PC-3 (cell line): ENCODE measurements around the gene CFAP141. TPM values are rescaled to one million over a fixed set of nuclear protein-coding genes. Genes with fewer than 3 reads are reported as not detected.
A peak's percentile ranks its signal among the peaks of the same experiment; 100 is the strongest.

Experiments
- ATAC-seq: fragments of 200-7000 bp; cut with Tn5 transposase; 2 replicates; pipeline ENCODE4 v1.9.1; 2020; ENCODE audit warnings: mild to moderate bottlenecking, moderate library complexity
- BruUV-seq: library from RNA; stranded (reverse); fragments of 400-500 nt; replicated peaks from 2 replicates; lab custom pipeline; 2021; lab: Mats Ljungman, UMichigan
- CTCF ChIA-PET: fragments of 300-600 bp; sonication (Branson Sonifier 250); formaldehyde crosslinking; loops from one replicate; lab custom pipeline; 2022; ENCODE audit warnings: antibody characterized with exemption; lab: Charles Lee
- POLR2A ChIA-PET: fragments of 300-600 bp; sonication (Branson Sonifier 250); formaldehyde crosslinking; loops from one replicate; lab custom pipeline; 2022; ENCODE audit warnings: antibody characterized with exemption; ENCODE audit not compliant: unreplicated experiment; lab: Charles Lee
- DNase-seq: peaks from one replicate; pipeline ENCODE4 v3.0.0-alpha.2; 2015
- H2AFZ ChIP-seq: fragments of 300-600 bp; sonication (generic); 2 replicates; pipeline ENCODE4 v1.6.0; 2016; ENCODE audit warnings: antibody characterized with exemption, low read length
- H3F3A ChIP-seq: fragments of 300-600 bp; sonication (generic); one replicate; pipeline ENCODE4 v1.6.0; 2017; ENCODE audit warnings: antibody characterized with exemption, low read length, control low read depth, mild to moderate bottlenecking; ENCODE audit not compliant: unreplicated experiment
- H3K27ac ChIP-seq: fragments of 300-600 bp; sonication (generic); 2 replicates; pipeline ENCODE4 v1.5.1; 2016; ENCODE audit warnings: mild to moderate bottlenecking, low read length
- H3K27me3 ChIP-seq: fragments of 300-600 bp; sonication (generic); 2 replicates; pipeline ENCODE4 v1.6.1; 2016; ENCODE audit warnings: low read length, mixed read lengths
- H3K36me3 ChIP-seq: fragments of 300-600 bp; sonication (generic); 2 replicates; pipeline ENCODE4 v1.6.1; 2016; ENCODE audit warnings: low read depth, mixed run types, low read length, mixed read lengths
- H3K4me1 ChIP-seq: fragments of 300-600 bp; sonication (generic); 2 replicates; pipeline ENCODE4 v1.5.1; 2016; ENCODE audit warnings: low read length; ENCODE audit not compliant: insufficient read depth
- H3K4me2 ChIP-seq: fragments of 300-600 bp; sonication (generic); 2 replicates; pipeline ENCODE4 v1.6.0; 2016; ENCODE audit warnings: low read length
- H3K4me3 ChIP-seq: fragments of 300-600 bp; sonication (generic); 2 replicates; pipeline ENCODE4 v1.5.1; 2016; ENCODE audit warnings: mild to moderate bottlenecking, low read length, mixed read lengths
- H3K79me2 ChIP-seq: fragments of 300-600 bp; sonication (generic); 2 replicates; pipeline ENCODE4 v1.6.1; 2017; ENCODE audit warnings: low read length, mixed read lengths
- H3K9ac ChIP-seq: fragments of 300-600 bp; sonication (generic); 2 replicates; pipeline ENCODE4 v1.6.0; 2016; ENCODE audit warnings: mild to moderate bottlenecking, low read length
- H3K9me2 ChIP-seq: fragments of 300-600 bp; sonication (generic); replicated peaks from 2 replicates; pipeline ENCODE4 v1.6.1; 2016; ENCODE audit warnings: mixed run types, low read length, mixed read lengths
- H3K9me3 ChIP-seq: fragments of 300-600 bp; sonication (generic); 2 replicates; pipeline ENCODE4 v1.6.1; 2016; ENCODE audit warnings: low read length, mixed read lengths
- H4K20me1 ChIP-seq: fragments of 300-600 bp; sonication (generic); 2 replicates; pipeline ENCODE4 v1.6.1; 2016; ENCODE audit warnings: low read length, mixed read lengths
- EZH2 ChIP-seq: fragments of 300-600 bp; sonication (generic); IDR thresholded peaks from one replicate; pipeline ENCODE4 v1.6.1; 2017; ENCODE audit warnings: antibody characterized with exemption, mild to moderate bottlenecking, low read length; ENCODE audit not compliant: unreplicated experiment
- EZH2phosphoT487 ChIP-seq: fragments of 300-600 bp; sonication (generic); IDR thresholded peaks from 2 replicates; pipeline ENCODE4 v1.6.1; 2018; ENCODE audit warnings: mild to moderate bottlenecking, antibody characterized with exemption, low read length, borderline replicate concordance
- intact Hi-C: fragments of 100-400 bp; cut with micrococcal nuclease; formaldehyde crosslinking; loops from 2 replicates; pipeline ENCODE4 v1.9.0; 2023
- total RNA-seq: library from RNA; depleted of rRNA; stranded (reverse); fragments of >200 nt; gene quantifications from 2 replicates; pipeline ENCODE4 v1.2.3, GENCODE V29; 2014
- TF ChIP-seq, protein P1 (sequence below): fragments of 300-600 bp; sonication (generic); conservative IDR thresholded peaks from 2 replicates; pipeline ENCODE4 v1.5.1; 2017; ENCODE audit warnings: antibody characterized with exemption, low read depth, mild to moderate bottlenecking, low read length

CFAP141 gene
- total RNA-seq, 1 experiment from 2014 or later: not detected

DNA sequence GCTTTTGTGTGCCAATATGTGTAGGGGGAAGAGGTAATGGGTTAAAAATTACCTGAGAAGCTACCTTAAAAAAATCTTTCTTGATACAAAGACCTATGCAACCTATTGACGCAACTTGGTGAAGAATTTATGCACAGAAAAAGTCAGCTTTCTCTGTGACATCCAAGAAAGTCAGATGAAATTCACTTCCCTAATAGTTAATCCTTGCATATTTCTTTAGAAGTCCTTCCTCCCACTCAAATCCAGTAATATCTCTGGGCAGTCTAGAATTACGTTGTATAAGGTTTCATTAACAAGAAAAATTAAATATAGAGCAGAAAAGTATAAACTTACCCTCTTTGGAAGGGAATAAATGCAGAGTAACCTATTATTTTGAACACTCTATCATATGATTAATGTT lies 17.5 kb upstream of the CFAP141 start:
- no peak for DNase-seq
- Histone ChIP-seq H3K36me3 (peaks cover 37% of the 10 kb centered on the region), H3K27me3 (no peaks in the 10 kb centered on the region), H4K20me1 (peaks cover 42% of the 10 kb centered on the region), H3F3A (no peaks in the 10 kb centered on the region), H3K9ac (no peak overlapping the region), H3K4me1 (peaks cover 32% of the 10 kb centered on the region), H3K4me3 (peak overlapping the region; percentile 84; the same call in 1 of the 2 replicates), H3K9me2 (no peaks in the 10 kb centered on the region), H3K9me3 (no peaks in the 10 kb centered on the region), H3K4me2 (peak overlapping the region; percentile 91), H3K79me2 (peaks cover 84% of the 10 kb centered on the region), H3K27ac (no peak overlapping the region), H2AFZ (no peak overlapping the region)
- TF ChIP-seq EZH2 (no peak), EZH2phosphoT487 (no peak)
- TF ChIP-seq, protein P1, sequence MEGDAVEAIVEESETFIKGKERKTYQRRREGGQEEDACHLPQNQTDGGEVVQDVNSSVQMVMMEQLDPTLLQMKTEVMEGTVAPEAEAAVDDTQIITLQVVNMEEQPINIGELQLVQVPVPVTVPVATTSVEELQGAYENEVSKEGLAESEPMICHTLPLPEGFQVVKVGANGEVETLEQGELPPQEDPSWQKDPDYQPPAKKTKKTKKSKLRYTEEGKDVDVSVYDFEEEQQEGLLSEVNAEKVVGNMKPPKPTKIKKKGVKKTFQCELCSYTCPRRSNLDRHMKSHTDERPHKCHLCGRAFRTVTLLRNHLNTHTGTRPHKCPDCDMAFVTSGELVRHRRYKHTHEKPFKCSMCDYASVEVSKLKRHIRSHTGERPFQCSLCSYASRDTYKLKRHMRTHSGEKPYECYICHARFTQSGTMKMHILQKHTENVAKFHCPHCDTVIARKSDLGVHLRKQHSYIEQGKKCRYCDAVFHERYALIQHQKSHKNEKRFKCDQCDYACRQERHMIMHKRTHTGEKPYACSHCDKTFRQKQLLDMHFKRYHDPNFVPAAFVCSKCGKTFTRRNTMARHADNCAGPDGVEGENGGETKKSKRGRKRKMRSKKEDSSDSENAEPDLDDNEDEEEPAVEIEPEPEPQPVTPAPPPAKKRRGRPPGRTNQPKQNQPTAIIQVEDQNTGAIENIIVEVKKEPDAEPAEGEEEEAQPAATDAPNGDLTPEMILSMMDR: no peak
- ChIA-PET CTCF (no interaction called here), POLR2A (no interaction called here)
- no peak for ATAC-seq
- intact Hi-C loops: no loop called here
- BruUV-seq: no TSS peak

DNA sequence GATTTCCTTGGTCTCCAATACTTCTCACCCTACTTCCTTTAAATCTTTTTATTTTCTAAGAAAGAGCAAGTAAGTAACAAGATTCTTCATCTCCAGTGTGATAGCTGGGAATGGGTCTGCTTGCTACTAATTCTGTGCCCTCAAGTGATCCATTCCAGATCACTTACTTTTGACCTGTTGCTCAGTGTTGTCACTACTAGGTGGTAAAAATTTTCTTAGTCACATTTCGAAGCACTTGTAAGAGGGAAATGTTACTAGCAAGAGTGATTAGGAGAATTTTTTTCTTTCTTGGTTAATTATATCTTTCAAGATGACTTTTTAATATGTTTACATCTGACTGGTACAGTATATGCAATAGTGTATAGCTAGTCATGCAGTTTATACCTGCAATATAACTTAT lies 16.8 kb upstream of the CFAP141 start:
- Histone ChIP-seq H3K79me2 (peaks cover 91% of the 10 kb centered on the region), H3K36me3 (peaks cover 40% of the 10 kb centered on the region), H3K4me1 (peaks cover 39% of the 10 kb centered on the region), H3K9ac (peak overlapping the region; percentile 99; the same call in 1 of the 2 replicates), H3K27ac (no peak overlapping the region), H2AFZ (no peak overlapping the region), H3F3A (no peaks in the 10 kb centered on the region), H3K9me3 (no peaks in the 10 kb centered on the region), H3K27me3 (no peaks in the 10 kb centered on the region), H3K4me2 (peak overlapping the region; percentile 91), H3K4me3 (peak overlapping the region; percentile 84), H3K9me2 (no peaks in the 10 kb centered on the region), H4K20me1 (peaks cover 42% of the 10 kb centered on the region)
- no TSS peak for BruUV-seq
- intact Hi-C loops: no loop called here
- DNase-seq: no peak
- ChIA-PET POLR2A (no interaction called here), CTCF (no interaction called here)
- no peak for ATAC-seq
- TF ChIP-seq EZH2phosphoT487: no peak
- TF ChIP-seq EZH2: no peak
- TF ChIP-seq, protein P1: no peak

DNA sequence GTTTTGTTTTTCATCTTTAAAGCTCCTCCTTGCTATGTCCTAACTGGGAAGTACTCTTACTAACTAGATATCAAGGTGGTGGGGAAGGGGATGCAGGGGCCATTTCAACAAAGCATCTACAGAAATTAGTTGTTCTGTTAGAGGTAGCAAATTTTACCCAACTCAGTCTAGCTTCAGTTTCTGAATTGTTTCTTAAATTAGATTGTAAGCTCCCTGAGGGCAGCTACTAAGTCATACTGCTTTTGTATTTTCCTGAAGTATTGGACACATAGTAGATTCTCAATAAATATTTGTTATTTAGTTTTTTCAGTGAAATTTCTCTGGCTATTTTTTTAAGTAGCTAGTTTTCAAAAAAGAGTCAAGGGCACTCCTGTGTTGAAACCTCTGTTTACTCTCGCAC lies 16.4 kb upstream of the CFAP141 start:
- Histone ChIP-seq H3K27me3 (no peaks in the 10 kb centered on the region), H3K4me3 (peak overlapping the region; percentile 84), H3K27ac (no peak overlapping the region), H3K9me3 (no peaks in the 10 kb centered on the region), H3F3A (no peaks in the 10 kb centered on the region), H3K4me2 (peak overlapping the region; percentile 91), H3K4me1 (peaks cover 41% of the 10 kb centered on the region), H4K20me1 (peaks cover 42% of the 10 kb centered on the region), H3K9me2 (no peaks in the 10 kb centered on the region), H3K9ac (peak overlapping the region; percentile 99), H2AFZ (no peak overlapping the region), H3K36me3 (peaks cover 41% of the 10 kb centered on the region), H3K79me2 (peaks cover 95% of the 10 kb centered on the region)
- TF ChIP-seq EZH2 (no peak), EZH2phosphoT487 (no peak)
- TF ChIP-seq, protein P1: no peak
- intact Hi-C loops: no loop called here
- ChIA-PET POLR2A (interaction anchor here (0.5 to 0.6 kb wide), 2 partner anchors 33 to 213 kb away, joined by 3 read pairs; no protein-coding TSS in a partner anchor), CTCF (interaction anchor here (0.7 kb wide), 1 partner anchor 24 kb away, joined by 4 read pairs; no protein-coding TSS in a partner anchor)
- ATAC-seq (no peak), DNase-seq (no peak)
- BruUV-seq: no TSS peak
